ENCODE results near the gene SETSIP.
"Not testable (repeated sequence)": the region's sequence is repeated elsewhere in the genome, so short reads cannot be mapped to it uniquely, and the experiment has no call there.

SETSIP gene, protein sequence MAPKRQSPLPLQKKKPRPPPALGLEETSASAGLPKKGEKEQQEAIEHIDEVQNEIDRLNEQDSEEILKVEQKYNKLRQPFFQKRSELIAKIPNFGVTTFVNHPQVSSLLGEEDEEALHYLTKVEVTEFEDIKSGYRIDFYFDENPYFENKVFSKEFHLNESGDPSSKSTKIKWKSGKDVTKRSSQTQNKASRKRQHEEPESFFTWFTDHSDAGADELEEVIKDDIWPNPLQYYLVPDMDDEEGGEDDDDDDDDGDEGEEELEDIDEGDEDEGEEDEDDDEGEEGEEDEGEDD

GRCh38 chr1:92075311-92075710 lies at the start of gene SETSIP:
Gene SETSIP, minus strand, starts transcription at chr1:92075411. Its CDS starts 0 bp downstream, at chr1:92075411.
- DNase-seq = no peak
- in situ Hi-C loops (cut with MboI; ENCODE audit: low pct_unique_long_range_greater_than_20kb, low sequenced_read_pairs) = no loop called here

DNA sequence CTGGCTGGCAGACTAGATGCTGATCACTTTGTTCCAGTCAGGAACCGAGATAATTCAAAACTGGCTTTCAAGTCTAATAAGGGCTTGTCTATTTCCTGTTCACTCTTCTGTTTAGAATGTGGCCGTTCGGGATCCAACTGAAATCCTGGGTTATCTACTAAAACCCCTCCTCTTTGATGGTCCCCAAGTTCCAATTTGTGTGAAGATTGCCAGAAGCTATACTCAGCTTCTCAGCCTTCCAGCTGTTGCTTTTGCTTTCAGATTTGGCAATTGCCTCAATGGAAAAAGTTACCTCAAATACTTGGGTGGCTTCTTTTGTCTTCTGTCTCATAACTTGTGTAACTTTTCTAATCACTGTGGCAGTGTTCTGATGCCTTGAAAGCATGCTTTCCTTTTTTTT lies 48.7 kb upstream of the SETSIP start:
- in situ Hi-C loops (cut with MboI; ENCODE audit: low pct_unique_long_range_greater_than_20kb, low sequenced_read_pairs) = no loop called here
- no peak for DNase-seq

DNA sequence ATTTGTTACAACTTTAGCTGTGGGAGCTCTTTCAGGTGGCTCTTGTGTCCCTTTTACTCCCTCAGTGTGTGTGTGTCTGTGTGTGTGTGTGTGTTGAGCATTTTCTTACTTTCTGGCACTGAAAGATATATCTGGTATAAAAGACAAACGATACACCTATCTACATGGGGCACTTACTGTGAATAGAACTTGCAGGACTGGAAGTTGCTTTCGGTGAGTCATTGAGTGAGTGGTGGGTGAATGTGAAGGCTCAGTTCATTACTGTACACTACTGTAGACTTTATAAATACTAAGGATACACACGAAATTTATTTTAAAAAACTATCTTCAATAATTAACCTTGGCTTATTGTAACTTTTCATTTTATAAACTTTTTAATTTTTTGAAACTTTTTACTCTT lies 43.6 kb upstream of the SETSIP start:
- in situ Hi-C loops (cut with MboI; ENCODE audit: low pct_unique_long_range_greater_than_20kb, low sequenced_read_pairs) = no loop called here
- no peak for DNase-seq

DNA sequence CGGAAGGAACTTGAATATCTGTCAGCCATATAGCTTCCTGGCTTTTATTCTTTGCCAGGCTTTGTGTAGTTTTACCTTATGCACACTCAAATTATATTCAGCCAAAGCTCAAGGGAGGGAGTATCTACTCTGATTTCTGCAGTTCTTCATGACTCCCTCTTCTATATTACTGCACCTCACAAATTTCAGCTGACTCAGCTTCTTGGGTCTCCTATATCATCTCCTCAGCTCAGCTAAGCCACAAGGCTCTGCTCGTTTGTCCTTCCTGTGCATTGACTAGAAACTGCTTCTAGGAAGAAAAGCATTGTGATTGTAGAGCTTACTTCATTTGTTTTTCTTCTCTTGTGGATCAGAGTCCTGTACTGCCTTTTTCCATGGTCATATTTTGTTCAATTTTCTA lies 42.3 kb upstream of the SETSIP start:
- no peak for DNase-seq
- in situ Hi-C loops (cut with MboI; ENCODE audit: low pct_unique_long_range_greater_than_20kb, low sequenced_read_pairs) = no loop called here

DNA sequence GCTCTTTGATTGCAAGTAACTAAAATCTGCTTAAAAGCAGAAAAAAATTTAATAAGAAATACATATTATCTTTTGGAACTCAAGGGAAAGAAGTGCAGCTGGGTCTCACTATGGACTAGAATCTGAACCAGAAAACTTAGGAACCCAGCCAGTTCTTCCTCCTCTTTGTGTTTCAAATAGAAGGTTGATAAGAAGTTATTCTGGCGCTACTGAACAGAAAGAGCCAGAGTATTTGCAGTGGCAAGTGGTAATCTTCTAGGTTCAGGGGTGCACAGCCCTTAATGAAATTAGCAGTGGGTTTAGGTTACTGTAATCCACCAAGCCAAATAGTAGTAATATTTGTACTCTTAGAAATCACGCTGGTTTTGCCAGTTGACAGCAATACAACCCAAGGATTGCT lies 33.4 kb upstream of the SETSIP start:
- no peak for DNase-seq

DNA sequence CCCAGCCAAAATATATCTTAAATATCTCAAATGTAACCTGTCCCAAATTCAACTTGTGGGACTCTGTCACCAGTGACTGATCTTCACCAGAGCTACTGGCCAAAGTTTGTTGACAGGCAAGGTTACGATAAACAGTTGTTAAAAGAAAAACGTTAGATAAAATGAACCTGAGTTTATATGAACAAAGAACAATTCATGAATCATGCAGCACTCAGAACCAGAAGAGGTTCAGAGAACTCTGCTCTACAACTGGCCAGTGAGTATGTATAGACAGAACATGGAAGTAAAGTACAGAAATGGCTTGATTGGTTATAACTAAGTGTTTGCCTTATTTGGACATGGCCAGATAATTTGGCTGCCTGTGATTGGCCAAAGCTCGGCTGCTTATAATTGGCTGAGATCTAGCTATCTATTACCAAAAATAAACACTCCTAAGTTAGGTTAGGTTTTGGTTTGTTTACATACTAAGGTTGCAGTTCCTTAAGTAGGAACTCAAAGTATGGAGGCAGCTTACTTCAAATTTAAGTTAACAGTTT lies 30.4 kb upstream of the SETSIP start:
- DNase-seq = no peak
- in situ Hi-C loops (cut with MboI; ENCODE audit: low pct_unique_long_range_greater_than_20kb, low sequenced_read_pairs) = no loop called here

More for the DNA sequence above, 33.4 kb upstream of the SETSIP start:
- in situ Hi-C loops (cut with MboI; ENCODE audit: low pct_unique_long_range_greater_than_20kb, low sequenced_read_pairs) = no loop called here

GRCh38 chr1:92096317-92096716 lies 21.1 kb upstream of the SETSIP start:
- DNase-seq = peak; percentile 52
- in situ Hi-C loops (cut with MboI; ENCODE audit: low pct_unique_long_range_greater_than_20kb, low sequenced_read_pairs) = no loop called here

- DNase-seq = no peak
- in situ Hi-C loops (cut with MboI; ENCODE audit: low pct_unique_long_range_greater_than_20kb, low sequenced_read_pairs) = no loop called here
These were observed 20.7 kb upstream of the SETSIP start for GRCh38 chr1:92095874-92096273.

DNA sequence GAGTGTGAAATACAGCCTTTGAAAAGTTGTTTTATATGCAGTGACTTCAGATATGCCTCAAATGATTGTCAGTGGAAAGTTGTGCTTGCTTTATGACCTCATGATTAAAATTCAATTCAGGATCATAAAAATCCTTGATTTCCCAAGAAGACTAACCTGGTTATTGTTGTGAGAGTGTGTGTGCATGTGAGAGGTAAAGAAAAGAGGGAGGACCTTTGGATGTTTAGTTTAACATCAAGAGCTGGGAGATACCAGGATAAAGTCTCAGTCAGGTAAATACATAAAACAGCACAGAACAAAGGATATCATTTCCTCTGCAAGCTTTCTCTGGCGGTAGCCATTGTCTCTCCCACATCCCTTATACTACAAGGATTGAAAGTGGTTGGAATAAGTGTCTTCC lies 19.4 kb upstream of the SETSIP start:
- DNase-seq = no peak
- in situ Hi-C loops (cut with MboI; ENCODE audit: low pct_unique_long_range_greater_than_20kb, low sequenced_read_pairs) = no loop called here

DNA sequence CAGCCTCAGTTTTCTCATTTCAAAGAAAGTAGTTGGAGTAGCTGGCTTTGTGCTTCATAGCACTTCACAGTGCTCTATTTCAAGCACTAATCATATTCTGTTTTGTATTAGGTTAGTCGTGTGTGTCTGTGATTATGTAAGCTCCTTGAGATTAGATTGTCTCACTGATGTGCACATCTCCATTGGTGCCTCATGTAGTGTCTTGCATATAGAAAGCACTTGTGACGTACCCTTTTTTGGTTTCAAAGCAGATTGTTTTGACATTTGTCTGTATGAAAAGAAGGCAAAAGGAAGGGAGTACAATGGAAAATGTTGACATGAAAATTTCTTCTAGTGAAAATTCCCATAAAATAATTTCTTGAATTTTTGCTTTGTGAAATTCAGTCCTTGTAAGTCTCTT lies 18.9 kb upstream of the SETSIP start:
- in situ Hi-C loops (cut with MboI; ENCODE audit: low pct_unique_long_range_greater_than_20kb, low sequenced_read_pairs) = no loop called here
- DNase-seq = no peak

GRCh38 chr1:92091625-92092024 lies 16.4 kb upstream of the SETSIP start:
- DNase-seq = no peak
- in situ Hi-C loops (cut with MboI; ENCODE audit: low pct_unique_long_range_greater_than_20kb, low sequenced_read_pairs) = no loop called here

DNA sequence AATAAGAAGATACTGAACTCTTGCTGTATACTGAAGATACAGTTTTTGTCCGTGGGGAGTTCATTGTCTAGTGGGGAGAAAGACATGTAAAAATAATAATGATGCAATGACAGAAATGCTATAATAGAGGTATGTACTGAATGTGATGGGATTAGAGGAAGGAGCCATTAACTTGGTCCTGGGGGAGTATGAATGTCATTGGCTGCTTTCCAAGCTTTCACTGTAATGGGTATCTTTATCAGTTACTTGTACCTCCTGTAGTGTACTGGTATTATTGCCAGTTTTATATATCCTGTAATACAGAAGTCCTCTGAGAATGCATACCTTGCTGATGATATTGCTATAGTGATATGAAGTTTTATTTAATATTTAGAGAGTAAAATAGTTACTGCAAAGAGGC lies 12.3 kb upstream of the SETSIP start:
- in situ Hi-C loops (cut with MboI; ENCODE audit: low pct_unique_long_range_greater_than_20kb, low sequenced_read_pairs) = no loop called here
- no peak for DNase-seq

GRCh38 chr1:92085727-92086126 lies 10.5 kb upstream of the SETSIP start:
- DNase-seq = no peak
- in situ Hi-C loops (cut with MboI; ENCODE audit: low pct_unique_long_range_greater_than_20kb, low sequenced_read_pairs) = no loop called here

DNA sequence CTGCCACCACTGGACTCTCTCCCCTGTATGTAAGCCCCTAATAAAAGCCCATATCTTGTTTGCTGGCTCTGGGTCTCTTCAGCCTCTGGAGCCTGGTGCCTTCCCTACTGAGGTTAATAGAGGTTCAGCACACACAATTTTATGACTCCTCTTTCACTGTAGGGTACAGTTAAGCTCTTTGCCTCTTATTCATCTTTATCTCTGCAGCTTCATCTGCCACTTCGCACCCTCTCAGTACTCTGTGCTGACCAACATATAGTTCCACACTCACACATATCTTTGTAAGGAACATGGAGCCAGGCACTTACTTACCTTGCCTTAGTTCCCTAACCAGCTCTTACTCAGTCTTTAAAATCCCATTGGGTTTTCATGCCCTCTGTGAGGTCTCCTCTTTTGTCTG lies 9.4 kb upstream of the SETSIP start:
- in situ Hi-C loops (cut with MboI; ENCODE audit: low pct_unique_long_range_greater_than_20kb, low sequenced_read_pairs) = no loop called here
- no peak for DNase-seq

DNA sequence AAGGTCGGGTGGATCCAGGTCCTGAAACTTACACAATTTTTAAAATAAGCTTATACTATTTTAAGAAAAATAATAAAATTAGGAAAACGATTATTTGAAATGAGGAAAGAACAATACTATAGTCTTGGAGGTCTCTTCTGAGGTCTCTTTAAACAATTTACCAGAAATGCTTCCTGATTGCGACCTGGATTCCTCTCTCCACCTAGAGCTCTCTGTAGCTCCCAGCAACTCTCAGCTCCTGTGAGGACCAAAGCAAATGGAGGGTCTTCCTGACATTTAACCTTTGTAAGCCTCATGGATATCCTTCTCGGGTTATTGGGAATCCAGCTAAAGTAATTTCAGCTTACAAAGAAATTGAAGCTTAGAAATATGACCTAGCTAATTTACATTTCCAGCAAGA lies 5.8 kb upstream of the SETSIP start:
- in situ Hi-C loops (cut with MboI; ENCODE audit: low pct_unique_long_range_greater_than_20kb, low sequenced_read_pairs) = no loop called here
- DNase-seq = no peak

GRCh38 chr1:92080128-92080985 lies 5.1 kb upstream of the SETSIP start, which contains the start of gene BTBD8:
Gene BTBD8, plus strand, starts transcription at chr1:92080345. Its CDS starts 227 bp downstream, at chr1:92080572.
- DNase-seq = peak; percentile 86
- in situ Hi-C loops (cut with MboI; ENCODE audit: low pct_unique_long_range_greater_than_20kb, low sequenced_read_pairs) = no loop called here

DNA sequence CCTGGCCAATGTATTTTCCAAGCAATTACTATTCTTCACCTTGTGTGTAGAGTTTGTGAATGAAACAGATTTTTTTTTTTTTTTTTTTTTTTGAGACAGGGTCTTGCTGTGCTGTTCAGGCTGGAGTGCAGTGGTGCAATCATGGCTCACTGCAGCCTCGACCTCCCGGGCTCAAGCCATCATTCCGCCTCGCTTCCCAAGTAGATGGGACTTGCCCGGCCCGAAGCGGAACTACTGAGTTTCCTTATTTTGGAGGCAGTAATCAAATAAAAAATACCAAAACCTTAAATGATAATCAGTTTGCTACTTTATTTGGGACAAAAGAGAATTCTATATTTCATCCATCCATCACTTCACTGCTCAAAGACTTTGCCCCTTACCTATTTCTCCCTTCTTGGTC lies 4.2 kb upstream of the SETSIP start:
- in situ Hi-C loops (cut with MboI; ENCODE audit: low pct_unique_long_range_greater_than_20kb, low sequenced_read_pairs) = no loop called here
- no peak for DNase-seq

DNA sequence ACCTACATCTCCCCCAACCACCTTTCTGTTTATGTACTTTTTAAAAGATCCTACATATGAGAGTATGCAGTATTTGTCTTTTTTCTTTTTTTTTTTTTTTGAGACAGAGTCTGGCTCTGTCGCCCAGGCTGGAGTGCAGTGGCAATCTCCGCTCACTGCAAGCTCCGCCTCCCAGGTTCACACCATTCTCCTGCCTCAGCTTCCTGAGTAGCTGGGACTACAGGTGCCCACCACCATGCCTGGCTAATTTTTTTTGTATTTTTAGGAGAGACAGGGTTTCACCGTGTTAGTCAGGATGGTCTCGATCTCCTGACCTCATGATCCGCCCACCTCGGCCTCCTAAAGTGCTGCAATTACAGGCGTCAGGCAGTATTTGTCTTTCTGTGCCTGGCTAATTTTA lies 2.9 kb upstream of the SETSIP start:
- DNase-seq; in situ Hi-C loops (cut with MboI; ENCODE audit: low pct_unique_long_range_greater_than_20kb, low sequenced_read_pairs): not testable (repeated sequence)

- DNase-seq = no peak
- in situ Hi-C loops (cut with MboI; ENCODE audit: low pct_unique_long_range_greater_than_20kb, low sequenced_read_pairs) = no loop called here
These were observed 1.2 kb upstream of the SETSIP start for GRCh38 chr1:92076363-92076762.

DNA sequence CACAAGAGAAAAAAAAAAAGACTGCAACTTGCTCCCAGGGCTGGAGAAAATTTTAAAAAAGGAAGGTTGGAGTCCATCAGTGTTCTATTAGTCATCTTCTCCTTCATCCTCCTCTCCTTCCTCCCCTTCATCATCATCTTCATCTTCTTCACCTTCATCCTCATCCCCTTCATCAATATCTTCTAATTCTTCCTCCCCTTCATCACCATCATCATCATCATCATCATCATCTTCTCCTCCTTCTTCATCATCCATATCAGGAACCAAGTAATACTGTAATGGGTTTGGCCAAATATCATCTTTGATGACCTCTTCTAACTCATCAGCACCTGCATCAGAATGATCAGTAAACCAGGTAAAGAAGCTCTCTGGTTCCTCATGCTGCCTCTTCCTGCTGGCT lies 765 bp downstream of the SETSIP start:
- in situ Hi-C loops (cut with MboI; ENCODE audit: low pct_unique_long_range_greater_than_20kb, low sequenced_read_pairs); DNase-seq: not testable (repeated sequence)

Measured in KBM-7 (cell line).